CD8-positive, alpha-beta memory T cell (primary cell): Measurements from ENCODE around the gene UBE2L6. TPM values are rescaled to one million over a fixed set of nuclear protein-coding genes. Genes with fewer than 3 reads are reported as not detected.

ENCODE experiments used
- CTCF ChIA-PET: fragments of 350-600 bp; sonication (Branson Sonifier 250); formaldehyde crosslinking; loops from one replicate; lab custom pipeline; 2021; ENCODE audit warnings: antibody characterized with exemption; lab: Charles Lee
- POLR2A ChIA-PET: fragments of 350-600 bp; sonication (Branson Sonifier 250); formaldehyde crosslinking; loops from one replicate; lab custom pipeline; 2021; ENCODE audit warnings: antibody characterized with exemption; lab: Charles Lee
- DNase-seq, 5 donors: peaks; one replicate each; pipeline versions ENCODE4 v3.0.0 to v3.0.0-alpha.2; 2020 to 2022; ENCODE audit warnings: mixed read lengths in 1 of 5
- H3K27ac ChIP-seq: one replicate; pipeline ENCODE4 v1.7.0; 2013; ENCODE audit warnings: low read depth, mild to moderate bottlenecking, low read length, moderate library complexity
- H3K27me3 ChIP-seq: 2 replicates; pipeline ENCODE4 v1.7.0; 2013; ENCODE audit warnings: low read length, mild to moderate bottlenecking; ENCODE audit not compliant: insufficient read depth, poor library complexity, severe bottlenecking
- H3K36me3 ChIP-seq: 2 replicates; pipeline ENCODE4 v1.7.0; 2013; ENCODE audit warnings: mild to moderate bottlenecking, low read length, moderate library complexity; ENCODE audit not compliant: insufficient read depth
- H3K4me1 ChIP-seq: 2 replicates; pipeline ENCODE4 v1.7.0; 2013; ENCODE audit warnings: mild to moderate bottlenecking, low read length, moderate library complexity; ENCODE audit not compliant: insufficient read depth
- H3K4me3 ChIP-seq: 2 replicates; pipeline ENCODE4 v1.7.0; 2013; ENCODE audit warnings: mild to moderate bottlenecking, low read length
- H3K9me3 ChIP-seq: 2 replicates; pipeline ENCODE4 v1.7.0; 2013; ENCODE audit warnings: mild to moderate bottlenecking, low read length
- H3K27ac Mint-ChIP-seq, 8 donors: one replicate each; pipeline ENCODE4 v1.8.0; 2020 to 2021; ENCODE audit warnings: mixed read lengths in 8 of 8, mild to moderate bottlenecking in 6 of 8, inconsistent platforms in 3 of 8, moderate library complexity in 3 of 8
- H3K27me3 Mint-ChIP-seq, 2 donors: one replicate each; pipeline ENCODE4 v1.8.0; 2020 to 2021; ENCODE audit warnings: mixed read lengths in 2 of 2, mild to moderate bottlenecking in 1 of 2, moderate library complexity in 1 of 2
- H3K36me3 Mint-ChIP-seq, 3 donors: one replicate each; pipeline ENCODE4 v1.8.0; 2020 to 2021; ENCODE audit warnings: mixed read lengths in 3 of 3, inconsistent platforms in 1 of 3, mild to moderate bottlenecking in 1 of 3
- H3K4me1 Mint-ChIP-seq, 3 donors: one replicate each; pipeline ENCODE4 v1.8.0; 2020 to 2021; ENCODE audit warnings: mixed read lengths in 3 of 3, inconsistent platforms in 1 of 3, mild to moderate bottlenecking in 1 of 3
- H3K4me3 Mint-ChIP-seq, 7 donors: one replicate each; pipeline ENCODE4 v1.8.0; 2020 to 2021; ENCODE audit warnings: mixed read lengths in 7 of 7, mild to moderate bottlenecking in 6 of 7, moderate library complexity in 4 of 7, inconsistent platforms in 2 of 7
- H3K9me3 Mint-ChIP-seq, 5 donors: one replicate each; pipeline ENCODE4 v1.8.0; 2020 to 2022; ENCODE audit warnings: mixed read lengths in 5 of 5, mild to moderate bottlenecking in 3 of 5, moderate library complexity in 2 of 5, inconsistent platforms in 1 of 5
- polyA plus RNA-seq: library from polyadenylated mRNA; unstranded; fragments of 300-500 nt; fragmentation: Illumina TruSeq; gene quantifications from one replicate; pipeline ENCODE4 v1.2.3, GENCODE V29; 2021
- total RNA-seq, 2 experiments: library from RNA; stranded (reverse); gene quantifications; one replicate each; pipeline ENCODE4 v1.2.3, GENCODE V29; 2021

Gene UBE2L6
- total and polyA plus RNA-seq, 3 experiments from 2014 or later = 74.9 to 286 (median 79.2) TPM

- Histone ChIP-seq H3K27me3 (peaks cover 14% of the 10 kb centered on the region), H3K27ac (no peak overlapping the region), H3K4me3 (no peak overlapping the region), H3K9me3 (no peaks in the 10 kb centered on the region), H3K36me3 (no peaks in the 10 kb centered on the region), H3K4me1 (no peaks in the 10 kb centered on the region)
- no peaks in the 10 kb centered on the region for H3K36me3 Mint-ChIP-seq
- DNase-seq = no peak
- POLR2A ChIA-PET = no interaction called here
- H3K9me3 Mint-ChIP-seq = no peaks in the 10 kb centered on the region
- no peak overlapping the region for H3K27ac Mint-ChIP-seq
- no peak overlapping the region for H3K4me3 Mint-ChIP-seq
- H3K4me1 Mint-ChIP-seq = peaks cover 0 to 4% (median 3%) of the 10 kb centered on the region in 3 donors
- CTCF ChIA-PET = no interaction called here
- peaks cover 18 to 45% of the 10 kb centered on the region in 2 donors for H3K27me3 Mint-ChIP-seq
These were observed 33.8 kb upstream of the UBE2L6 start for GRCh38 chr11:57601297-57601696.

- no peak for DNase-seq
- H3K27me3 Mint-ChIP-seq = peaks cover 32 to 49% of the 10 kb centered on the region in 2 donors
- H3K4me3 ChIP-seq = no peak overlapping the region
- no peak overlapping the region for H3K4me3 Mint-ChIP-seq
- H3K27ac Mint-ChIP-seq = no peak overlapping the region
- H3K9me3 ChIP-seq = no peaks in the 10 kb centered on the region
- no peaks in the 10 kb centered on the region for H3K4me1 ChIP-seq
- ChIA-PET CTCF (interaction anchor here (1.5 kb wide), 1 partner anchor 40 kb away, joined by 4 read pairs; no protein-coding TSS in a partner anchor), POLR2A (no interaction called here)
- H3K36me3 ChIP-seq = no peaks in the 10 kb centered on the region
- H3K27ac ChIP-seq = no peak overlapping the region
- peaks cover 0 to 4% (median 2%) of the 10 kb centered on the region in 3 donors for H3K4me1 Mint-ChIP-seq
- H3K36me3 Mint-ChIP-seq = no peaks in the 10 kb centered on the region
- peaks cover 14% of the 10 kb centered on the region for H3K27me3 ChIP-seq
- no peaks in the 10 kb centered on the region for H3K9me3 Mint-ChIP-seq
These were observed 31.9 kb upstream of the UBE2L6 start for GRCh38 chr11:57599381-57599780.

- no peaks in the 10 kb centered on the region for H3K36me3 Mint-ChIP-seq
- no peaks in the 10 kb centered on the region for H3K4me1 ChIP-seq
- ChIA-PET CTCF (interaction anchor here (1.5 kb wide), 1 partner anchor 41 kb away, joined by 4 read pairs; no protein-coding TSS in a partner anchor), POLR2A (no interaction called here)
- peaks cover 14% of the 10 kb centered on the region for H3K27me3 ChIP-seq
- DNase-seq = no peak
- H3K4me1 Mint-ChIP-seq = peaks cover 0 to 3% (median 0%) of the 10 kb centered on the region in 3 donors
- no peak overlapping the region for H3K4me3 Mint-ChIP-seq
- H3K4me3 ChIP-seq = no peak overlapping the region
- H3K9me3 ChIP-seq = no peaks in the 10 kb centered on the region
- H3K36me3 ChIP-seq = no peaks in the 10 kb centered on the region
- no peaks in the 10 kb centered on the region for H3K9me3 Mint-ChIP-seq
- H3K27ac Mint-ChIP-seq = no peak overlapping the region
- H3K27ac ChIP-seq = no peak overlapping the region
- peaks cover 35 to 54% of the 10 kb centered on the region in 2 donors for H3K27me3 Mint-ChIP-seq
These were observed 31.3 kb upstream of the UBE2L6 start for GRCh38 chr11:57598831-57599155.

GRCh38 chr11:57597916-57598830 is 30.7 kb upstream of the UBE2L6 start:
- H3K4me3 Mint-ChIP-seq = peak overlapping the region in 1 of 7 donors; percentile 54

GRCh38 chr11:57597461-57597915 is 30.0 kb upstream of the UBE2L6 start, which contains the start of gene SERPING1:
TSS of gene SERPING1 (plus strand) at chr11:57597685. CDS start at chr11:57598271, 586 bp downstream.
- POLR2A ChIA-PET = interaction anchor here (0.5 kb wide), 1 partner anchor 41 kb away, joined by 3 read pairs; no protein-coding TSS in a partner anchor
- no peaks in the 10 kb centered on the region for H3K36me3 Mint-ChIP-seq

More at GRCh38 chr11:57597916-57598830, 30.7 kb upstream of the UBE2L6 start:
- Histone ChIP-seq H3K27me3 (peaks cover 14% of the 10 kb centered on the region), H3K4me1 (no peaks in the 10 kb centered on the region), H3K36me3 (no peaks in the 10 kb centered on the region), H3K4me3 (no peak overlapping the region), H3K9me3 (no peaks in the 10 kb centered on the region), H3K27ac (no peak overlapping the region)
- Mint-ChIP-seq H3K27ac (no peak overlapping the region), H3K27me3 (peaks cover 35 to 54% of the 10 kb centered on the region in 2 donors), H3K4me1 (peaks cover 0 to 3% (median 0%) of the 10 kb centered on the region in 3 donors), H3K36me3 (no peaks in the 10 kb centered on the region), H3K9me3 (no peaks in the 10 kb centered on the region)
- DNase-seq = no peak
- ChIA-PET CTCF (interaction anchor here (0.6 kb wide), 1 partner anchor 21 kb away, joined by 4 read pairs; no protein-coding TSS in a partner anchor), POLR2A (no interaction called here)

GRCh38 chr11:57596266-57596885 is 28.9 kb upstream of the UBE2L6 start:
- POLR2A ChIA-PET = no interaction called here
- no peaks in the 10 kb centered on the region for H3K36me3 Mint-ChIP-seq

More at GRCh38 chr11:57597461-57597915, 30.0 kb upstream of the UBE2L6 start, which contains the start of gene SERPING1:
- H3K4me3 ChIP-seq = no peak within 1 kb of the TSS
- H3K27me3 Mint-ChIP-seq = peaks cover 35 to 58% of the 10 kb centered on the region in 2 donors
- H3K9me3 Mint-ChIP-seq = no peaks in the 10 kb centered on the region
- CTCF ChIA-PET = interaction anchor here (0.6 kb wide), 1 partner anchor 22 kb away, joined by 4 read pairs; no protein-coding TSS in a partner anchor
- H3K36me3 ChIP-seq = no peaks in the 10 kb centered on the region
- H3K4me1 Mint-ChIP-seq = peaks cover 0 to 3% (median 0%) of the 10 kb centered on the region in 3 donors
- H3K4me3 Mint-ChIP-seq = peak within 1 kb of the TSS in 1 of 7 donors; percentile 54
- no peak within 1 kb of the TSS for H3K27ac Mint-ChIP-seq
- H3K27me3 ChIP-seq = peaks cover 14% of the 10 kb centered on the region
- no peaks in the 10 kb centered on the region for H3K4me1 ChIP-seq
- no peak within 1 kb of the TSS for H3K27ac ChIP-seq
- H3K9me3 ChIP-seq = no peaks in the 10 kb centered on the region
- DNase-seq = no peak

GRCh38 chr11:57588046-57588710 is 20.7 kb upstream of the UBE2L6 start:
- Histone ChIP-seq H3K27ac (no peak overlapping the region), H3K4me1 (no peaks in the 10 kb centered on the region), H3K36me3 (no peaks in the 10 kb centered on the region), H3K27me3 (no peaks in the 10 kb centered on the region), H3K4me3 (no peak overlapping the region), H3K9me3 (no peaks in the 10 kb centered on the region)
- ChIA-PET POLR2A (no interaction called here), CTCF (no interaction called here)
- Mint-ChIP-seq H3K36me3 (peaks cover 0 to 4% (median 0%) of the 10 kb centered on the region in 3 donors), H3K27me3 (peaks cover 9 to 22% of the 10 kb centered on the region in 2 donors), H3K4me1 (no peaks in the 10 kb centered on the region), H3K9me3 (no peaks in the 10 kb centered on the region), H3K4me3 (no peak overlapping the region), H3K27ac (peak overlapping the region in 1 of 8 donors; percentile 29)
- DNase-seq = no peak

More at GRCh38 chr11:57596266-57596885, 28.9 kb upstream of the UBE2L6 start:
- peaks cover 37 to 53% of the 10 kb centered on the region in 2 donors for H3K27me3 Mint-ChIP-seq
- H3K9me3 Mint-ChIP-seq = no peaks in the 10 kb centered on the region
- peaks cover 14% of the 10 kb centered on the region for H3K27me3 ChIP-seq
- DNase-seq = no peak
- H3K4me1 ChIP-seq = no peaks in the 10 kb centered on the region
- H3K4me1 Mint-ChIP-seq = peaks cover 0 to 3% (median 0%) of the 10 kb centered on the region in 3 donors
- H3K36me3 ChIP-seq = no peaks in the 10 kb centered on the region
- H3K27ac Mint-ChIP-seq = no peak overlapping the region
- no peak overlapping the region for H3K4me3 Mint-ChIP-seq
- H3K27ac ChIP-seq = no peak overlapping the region
- no peaks in the 10 kb centered on the region for H3K9me3 ChIP-seq
- no peak overlapping the region for H3K4me3 ChIP-seq
- CTCF ChIA-PET = interaction anchor here (1.0 kb wide), 1 partner anchor 28 kb away, joined by 4 read pairs; the partner anchor contains the start of gene UBE2L6
